Liver (tissue), 9 donors: Measurements from ENCODE around the gene DNAJB6. TPM values are rescaled to one million over a fixed set of nuclear protein-coding genes. Genes with fewer than 3 reads are reported as not detected.

Source experiments
- DNase-seq: peaks from one replicate; pipeline ENCODE4 v3.0.0-alpha.2; 2017; ENCODE audit warnings: low spot score
- H3K27ac ChIP-seq, 2 donors: one replicate each; pipeline ENCODE4 v1.7.0; 2013; ENCODE audit warnings: inconsistent platforms in 2 of 2, low read length in 2 of 2, control low read depth in 1 of 2, low read depth in 1 of 2, mild to moderate bottlenecking in 1 of 2
- H3K27me3 ChIP-seq, 4 donors: one replicate each; pipeline versions ENCODE4 v1.6.1 to v1.7.0; 2013; ENCODE audit warnings: low read length in 3 of 4, inconsistent platforms in 1 of 4, mild to moderate bottlenecking in 1 of 4, moderate library complexity in 1 of 4; ENCODE audit not compliant: control insufficient read depth in 4 of 4, insufficient read depth in 4 of 4
- H3K36me3 ChIP-seq, 4 donors: one replicate each; pipeline versions ENCODE4 v1.6.1 to v1.7.0; 2013; ENCODE audit warnings: low read length in 3 of 4, mild to moderate bottlenecking in 3 of 4, low read depth in 1 of 4, moderate library complexity in 1 of 4; ENCODE audit not compliant: control insufficient read depth in 4 of 4, insufficient read depth in 3 of 4
- H3K4me1 ChIP-seq, 4 donors: one replicate each; pipeline versions ENCODE4 v1.6.1 to v1.7.0; 2013; ENCODE audit warnings: low read length in 3 of 4, mild to moderate bottlenecking in 3 of 4, moderate library complexity in 1 of 4; ENCODE audit not compliant: control insufficient read depth in 4 of 4, insufficient read depth in 4 of 4
- H3K4me3 ChIP-seq, 3 donors: one replicate each; pipeline versions ENCODE4 v1.6.1 to v1.7.0; 2013; ENCODE audit warnings: low read length in 3 of 3, control low read depth in 1 of 3, low read depth in 1 of 3, mild to moderate bottlenecking in 1 of 3
- H3K9ac ChIP-seq, 2 donors: one replicate each; pipeline ENCODE4 v1.7.0; 2013; ENCODE audit warnings: low read length in 2 of 2, mild to moderate bottlenecking in 2 of 2, moderate library complexity in 2 of 2, control low read depth in 1 of 2, low read depth in 1 of 2
- H3K9me3 ChIP-seq, 4 donors: one replicate each; pipeline versions ENCODE4 v1.6.1 to v1.7.0; 2013; ENCODE audit warnings: low read length in 3 of 4; ENCODE audit not compliant: control insufficient read depth in 4 of 4
- FOXA1 ChIP-seq: IDR thresholded peaks from 2 replicates; pipeline ENCODE4 v1.6.1; 2016; ENCODE audit warnings: antibody characterized with exemption
- FOXA2 ChIP-seq: IDR thresholded peaks from 2 replicates; pipeline ENCODE4 v1.6.1; 2016; ENCODE audit warnings: antibody characterized with exemption
- GABPA ChIP-seq, 2 donors: IDR thresholded peaks in 1 of 2; conservative IDR thresholded peaks in 1 of 2; 2 replicates each; pipeline ENCODE4 v1.6.1; 2016; ENCODE audit warnings: antibody characterized with exemption in 2 of 2, mild to moderate bottlenecking in 1 of 2, moderate library complexity in 1 of 2
- HNF4A ChIP-seq, 2 donors: conservative IDR thresholded peaks; 2 replicates each; pipeline ENCODE4 v1.6.1; 2016; ENCODE audit warnings: antibody characterized with exemption in 2 of 2, mild to moderate bottlenecking in 2 of 2
- HNF4G ChIP-seq: IDR thresholded peaks from 2 replicates; pipeline ENCODE4 v1.6.1; 2016; ENCODE audit warnings: antibody characterized with exemption
- RAD21 ChIP-seq, 2 donors: IDR thresholded peaks; 2 replicates each; pipeline ENCODE4 v1.6.1; 2016; ENCODE audit warnings: antibody characterized with exemption in 2 of 2, mild to moderate bottlenecking in 2 of 2
- WGBS: extraction: QIAGEN DNeasy Blood & Tissue Kit; methylation state at CpG from one replicate; pipeline ENCODE4 v1.1.7; 2013; 5-methylcytosine and 5-hydroxymethylcytosine counted together
- polyA plus RNA-seq, 2 donors: library from polyadenylated mRNA; stranded (reverse) in 1 of 2; unstranded in 1 of 2; fragments of 200-250 nt in 1 of 2; fragments of >200 nt in 1 of 2; fragmentation: Nextera tagmentation in 1 of 2; extraction: Ambion mirVana in 1 of 2; gene quantifications; one replicate each; pipeline versions ENCODE4 v1.2.1 to v1.2.3, GENCODE V29; 2013 to 2015
- total RNA-seq, 2 donors: library from RNA; depleted of rRNA; stranded (reverse); fragments of >200 nt; gene quantifications; one replicate each; pipeline ENCODE4 v1.2.3, GENCODE V29; 2014
- TF ChIP-seq, protein P1 (sequence below): IDR thresholded peaks from 2 replicates; pipeline ENCODE4 v1.6.1; 2016; ENCODE audit warnings: antibody characterized with exemption, mild to moderate bottlenecking
- TF ChIP-seq, protein P2 (sequence below): IDR thresholded peaks from 2 replicates; pipeline ENCODE4 v1.6.1; 2016; ENCODE audit warnings: antibody characterized with exemption
- TF ChIP-seq, protein P3 (sequence below): IDR thresholded peaks from 2 replicates; pipeline ENCODE4 v1.6.1; 2016; ENCODE audit warnings: antibody characterized with exemption
- TF ChIP-seq, protein P4 (sequence below): IDR thresholded peaks from 2 replicates; pipeline ENCODE4 v1.6.1; 2016; ENCODE audit warnings: antibody characterized with exemption
- donor health status: healthy.
- donor health status: healthy.
- donor health status: healthy.
- donor health status: healthy.
- donor health status: healthy.

DNAJB6 gene
- total and polyA plus RNA-seq, 4 donors = 26.5 to 46.6 (median 42.4) TPM

DNA sequence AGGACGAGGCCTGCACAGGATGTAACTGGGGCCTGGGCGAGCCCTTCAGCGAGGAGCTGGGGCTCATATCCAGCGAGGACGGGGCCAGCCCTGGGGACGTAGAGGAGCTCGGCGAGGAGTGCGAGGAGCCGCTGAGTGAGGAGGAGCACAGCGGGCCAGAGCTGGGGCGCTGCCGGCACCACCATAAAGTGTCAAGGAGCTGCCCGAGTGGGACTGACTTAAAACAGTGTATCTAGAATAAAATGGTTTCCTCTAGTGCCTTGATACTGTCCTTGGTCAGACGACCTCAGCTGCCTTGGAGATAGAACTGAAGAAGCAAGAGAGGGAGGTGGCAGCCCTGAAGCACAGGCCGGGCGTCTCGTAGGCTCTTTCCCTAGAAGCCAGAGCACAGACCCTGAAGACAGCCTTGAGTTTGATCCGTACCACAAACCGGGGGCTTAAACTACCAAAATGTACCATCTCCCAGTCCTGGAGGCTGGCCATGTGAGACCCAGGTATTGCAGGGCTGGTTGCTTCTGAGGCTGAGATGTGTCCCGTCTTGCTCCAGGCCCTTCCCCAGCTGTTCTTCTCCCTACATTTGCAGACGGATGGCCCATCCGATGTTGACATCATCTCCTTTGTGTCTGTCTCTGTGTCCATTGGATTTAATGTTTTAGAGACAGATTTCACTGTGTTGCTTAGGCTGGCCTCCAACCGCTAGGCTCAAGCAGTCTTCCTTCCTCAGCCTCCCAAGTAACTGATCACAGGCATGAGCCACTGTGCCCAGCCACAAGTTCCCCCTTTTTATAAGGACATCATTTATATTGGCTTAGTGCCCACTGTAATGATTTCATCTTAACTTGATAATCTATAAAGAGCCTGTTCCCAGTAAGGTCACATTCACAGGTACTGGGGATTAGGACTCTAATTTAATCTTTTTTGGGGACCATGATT, 35.8 kb downstream of the DNAJB6 start:
- TF ChIP-seq HNF4G (no peak), RAD21 (IDR thresholded peaks at IDR 0.05) (no peak)
- H3K4me1 ChIP-seq = peaks cover 0 to 2% (median 0%) of the 10 kb centered on the region in 4 donors
- H3K36me3 ChIP-seq = peaks cover 2 to 35% (median 32%) of the 10 kb centered on the region in 4 donors
- H3K9ac ChIP-seq = no peak overlapping the region
- no peak for DNase-seq
- H3K27ac ChIP-seq = no peak overlapping the region
- WGBS = 93% methylated on average over 24 of the region's 24 CpGs
- H3K9me3 ChIP-seq = no peaks in the 10 kb centered on the region
- H3K27me3 ChIP-seq = no peaks in the 10 kb centered on the region
- no peak overlapping the region for H3K4me3 ChIP-seq

DNA sequence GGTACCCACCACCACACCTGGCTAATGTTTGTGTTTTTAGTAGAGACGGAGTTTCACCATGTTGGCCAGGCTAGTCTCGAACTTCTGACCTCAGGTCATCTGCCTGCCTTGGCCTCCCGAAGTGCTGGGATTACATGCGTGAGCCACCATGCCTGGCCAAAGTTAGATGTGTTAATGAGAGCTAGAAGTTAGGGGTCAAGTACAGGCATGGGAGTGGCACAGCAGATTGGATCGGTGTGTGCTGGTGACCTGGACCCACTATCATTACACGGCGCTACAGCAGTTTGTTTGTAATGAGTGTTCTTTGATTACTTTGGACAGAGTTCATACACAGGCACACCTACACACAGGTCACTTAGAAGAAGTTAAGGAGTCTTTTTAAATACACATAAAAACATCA, 36.7 kb downstream of the DNAJB6 start:
- Histone ChIP-seq H3K36me3 (peaks cover 1 to 31% (median 27%) of the 10 kb centered on the region in 4 donors), H3K4me1 (peaks cover 0 to 2% (median 0%) of the 10 kb centered on the region in 4 donors), H3K27ac (no peak overlapping the region), H3K4me3 (no peak overlapping the region), H3K9me3 (no peaks in the 10 kb centered on the region), H3K27me3 (no peaks in the 10 kb centered on the region), H3K9ac (no peak overlapping the region)
- no peak for DNase-seq
- WGBS = 48% methylated on average over 7 of the region's 7 CpGs
- TF ChIP-seq, protein P1, sequence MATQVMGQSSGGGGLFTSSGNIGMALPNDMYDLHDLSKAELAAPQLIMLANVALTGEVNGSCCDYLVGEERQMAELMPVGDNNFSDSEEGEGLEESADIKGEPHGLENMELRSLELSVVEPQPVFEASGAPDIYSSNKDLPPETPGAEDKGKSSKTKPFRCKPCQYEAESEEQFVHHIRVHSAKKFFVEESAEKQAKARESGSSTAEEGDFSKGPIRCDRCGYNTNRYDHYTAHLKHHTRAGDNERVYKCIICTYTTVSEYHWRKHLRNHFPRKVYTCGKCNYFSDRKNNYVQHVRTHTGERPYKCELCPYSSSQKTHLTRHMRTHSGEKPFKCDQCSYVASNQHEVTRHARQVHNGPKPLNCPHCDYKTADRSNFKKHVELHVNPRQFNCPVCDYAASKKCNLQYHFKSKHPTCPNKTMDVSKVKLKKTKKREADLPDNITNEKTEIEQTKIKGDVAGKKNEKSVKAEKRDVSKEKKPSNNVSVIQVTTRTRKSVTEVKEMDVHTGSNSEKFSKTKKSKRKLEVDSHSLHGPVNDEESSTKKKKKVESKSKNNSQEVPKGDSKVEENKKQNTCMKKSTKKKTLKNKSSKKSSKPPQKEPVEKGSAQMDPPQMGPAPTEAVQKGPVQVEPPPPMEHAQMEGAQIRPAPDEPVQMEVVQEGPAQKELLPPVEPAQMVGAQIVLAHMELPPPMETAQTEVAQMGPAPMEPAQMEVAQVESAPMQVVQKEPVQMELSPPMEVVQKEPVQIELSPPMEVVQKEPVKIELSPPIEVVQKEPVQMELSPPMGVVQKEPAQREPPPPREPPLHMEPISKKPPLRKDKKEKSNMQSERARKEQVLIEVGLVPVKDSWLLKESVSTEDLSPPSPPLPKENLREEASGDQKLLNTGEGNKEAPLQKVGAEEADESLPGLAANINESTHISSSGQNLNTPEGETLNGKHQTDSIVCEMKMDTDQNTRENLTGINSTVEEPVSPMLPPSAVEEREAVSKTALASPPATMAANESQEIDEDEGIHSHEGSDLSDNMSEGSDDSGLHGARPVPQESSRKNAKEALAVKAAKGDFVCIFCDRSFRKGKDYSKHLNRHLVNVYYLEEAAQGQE = no peak
- no peak for TF ChIP-seq FOXA1
- TF ChIP-seq, protein P2, sequence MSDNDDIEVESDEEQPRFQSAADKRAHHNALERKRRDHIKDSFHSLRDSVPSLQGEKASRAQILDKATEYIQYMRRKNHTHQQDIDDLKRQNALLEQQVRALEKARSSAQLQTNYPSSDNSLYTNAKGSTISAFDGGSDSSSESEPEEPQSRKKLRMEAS = no peak
- TF ChIP-seq RAD21 (IDR thresholded peaks at IDR 0.05) = no peak
- TF ChIP-seq, protein P3, sequence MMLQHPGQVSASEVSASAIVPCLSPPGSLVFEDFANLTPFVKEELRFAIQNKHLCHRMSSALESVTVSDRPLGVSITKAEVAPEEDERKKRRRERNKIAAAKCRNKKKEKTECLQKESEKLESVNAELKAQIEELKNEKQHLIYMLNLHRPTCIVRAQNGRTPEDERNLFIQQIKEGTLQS = no peak
- TF ChIP-seq, protein P4, sequence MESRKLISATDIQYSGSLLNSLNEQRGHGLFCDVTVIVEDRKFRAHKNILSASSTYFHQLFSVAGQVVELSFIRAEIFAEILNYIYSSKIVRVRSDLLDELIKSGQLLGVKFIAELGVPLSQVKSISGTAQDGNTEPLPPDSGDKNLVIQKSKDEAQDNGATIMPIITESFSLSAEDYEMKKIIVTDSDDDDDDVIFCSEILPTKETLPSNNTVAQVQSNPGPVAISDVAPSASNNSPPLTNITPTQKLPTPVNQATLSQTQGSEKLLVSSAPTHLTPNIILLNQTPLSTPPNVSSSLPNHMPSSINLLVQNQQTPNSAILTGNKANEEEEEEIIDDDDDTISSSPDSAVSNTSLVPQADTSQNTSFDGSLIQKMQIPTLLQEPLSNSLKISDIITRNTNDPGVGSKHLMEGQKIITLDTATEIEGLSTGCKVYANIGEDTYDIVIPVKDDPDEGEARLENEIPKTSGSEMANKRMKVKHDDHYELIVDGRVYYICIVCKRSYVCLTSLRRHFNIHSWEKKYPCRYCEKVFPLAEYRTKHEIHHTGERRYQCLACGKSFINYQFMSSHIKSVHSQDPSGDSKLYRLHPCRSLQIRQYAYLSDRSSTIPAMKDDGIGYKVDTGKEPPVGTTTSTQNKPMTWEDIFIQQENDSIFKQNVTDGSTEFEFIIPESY = no peak
- TF ChIP-seq FOXA2 = peak; percentile 18
- peak; percentile 28 to 39 for TF ChIP-seq HNF4A (conservative IDR thresholded peaks at IDR 0.05)
- TF ChIP-seq GABPA (IDR thresholded peaks at IDR 0.05 in 1 of 2, conservative IDR thresholded peaks at IDR 0.05 in 1 of 2) = no peak
